Suppressor macrophage treated with lipopolysaccharide for 4 hours (primary cell): ENCODE results near the gene CTU2.

Source experiments
- DNase-seq: peaks from one replicate; pipeline ENCODE4 v3.0.0-alpha.2; 2020

The CTU2 gene

GRCh38 chr16:88747588-88748301 is 41.4 kb downstream of the CTU2 start:
- DNase-seq, result peak; percentile 72

- DNase-seq, result no peak
These were observed 42.1 kb downstream of the CTU2 start for GRCh38 chr16:88748364-88748763.

- DNase-seq, result no peak
These were observed 43.1 kb downstream of the CTU2 start for GRCh38 chr16:88749358-88749757.

DNA sequence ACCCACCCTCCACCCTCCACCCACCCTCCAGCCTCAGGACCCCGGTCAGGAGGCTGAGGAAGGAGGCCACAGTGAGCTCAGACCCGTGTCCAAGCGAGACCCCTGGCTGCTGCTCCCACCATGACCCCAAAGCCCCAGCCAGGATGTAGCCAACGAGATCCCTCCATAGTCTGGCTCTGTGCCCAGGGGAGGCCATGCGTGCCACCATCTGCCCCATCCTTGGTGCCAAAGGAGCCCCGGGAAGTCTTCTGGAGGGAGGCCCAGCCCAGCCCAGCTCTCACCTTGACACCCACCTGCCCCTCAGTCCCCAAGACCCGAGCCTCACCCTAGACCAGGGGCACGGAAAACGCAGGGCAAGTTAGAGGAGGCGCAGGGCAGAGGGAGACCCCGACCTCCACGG is 44.6 kb downstream of the CTU2 start:
- no peak for DNase-seq

- DNase-seq, result no peak
These were observed 46.2 kb downstream of the CTU2 start for GRCh38 chr16:88752386-88753002.

GRCh38 chr16:88753191-88753590 is 46.9 kb downstream of the CTU2 start:
- DNase-seq, result no peak

- DNase-seq, result no peak
These were observed 47.3 kb downstream of the CTU2 start for GRCh38 chr16:88753602-88754001.

GRCh38 chr16:88754109-88754911 is 48.0 kb downstream of the CTU2 start:
- DNase-seq, result no peak

DNA sequence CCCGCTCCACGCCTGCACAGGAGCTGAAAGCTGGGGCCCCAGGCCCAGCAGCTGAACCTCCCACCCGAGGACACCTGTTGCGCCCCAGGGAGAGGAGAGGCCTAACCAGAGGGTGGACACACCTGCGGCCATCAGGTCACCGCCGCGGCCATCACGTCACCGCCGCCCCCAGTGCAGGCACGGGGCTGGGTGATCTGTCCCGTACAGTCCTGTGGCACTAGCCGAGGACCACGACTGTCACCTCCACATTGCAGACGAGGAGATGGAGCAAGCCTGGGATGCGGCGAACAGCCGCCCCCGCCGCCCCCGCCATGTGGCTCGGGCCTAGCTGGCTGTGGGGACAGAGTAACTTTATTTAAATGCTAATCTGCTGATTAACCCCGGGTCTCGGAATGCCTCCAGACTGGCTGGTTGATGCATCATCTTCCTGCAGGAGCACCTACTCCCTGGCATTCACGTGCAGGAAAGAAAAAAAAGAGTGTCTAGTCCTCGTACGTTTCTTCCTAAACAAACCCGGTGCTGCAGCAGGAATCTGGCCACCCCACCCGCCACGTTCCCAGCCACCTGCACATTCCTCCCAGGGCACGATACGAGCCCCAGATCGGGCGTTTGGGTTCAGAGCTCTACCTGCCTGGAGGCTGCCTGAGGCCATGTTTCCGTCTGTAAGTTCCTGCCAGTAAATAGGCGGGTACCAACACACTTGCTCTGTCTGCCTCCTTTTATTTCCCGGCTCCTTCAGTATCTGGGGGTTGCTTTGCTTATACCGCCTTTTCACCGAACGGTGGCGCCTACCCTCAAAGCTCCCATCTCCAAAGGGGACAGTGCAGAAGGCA is 48.8 kb downstream of the CTU2 start:
- DNase-seq, result peak; percentile 26

DNA sequence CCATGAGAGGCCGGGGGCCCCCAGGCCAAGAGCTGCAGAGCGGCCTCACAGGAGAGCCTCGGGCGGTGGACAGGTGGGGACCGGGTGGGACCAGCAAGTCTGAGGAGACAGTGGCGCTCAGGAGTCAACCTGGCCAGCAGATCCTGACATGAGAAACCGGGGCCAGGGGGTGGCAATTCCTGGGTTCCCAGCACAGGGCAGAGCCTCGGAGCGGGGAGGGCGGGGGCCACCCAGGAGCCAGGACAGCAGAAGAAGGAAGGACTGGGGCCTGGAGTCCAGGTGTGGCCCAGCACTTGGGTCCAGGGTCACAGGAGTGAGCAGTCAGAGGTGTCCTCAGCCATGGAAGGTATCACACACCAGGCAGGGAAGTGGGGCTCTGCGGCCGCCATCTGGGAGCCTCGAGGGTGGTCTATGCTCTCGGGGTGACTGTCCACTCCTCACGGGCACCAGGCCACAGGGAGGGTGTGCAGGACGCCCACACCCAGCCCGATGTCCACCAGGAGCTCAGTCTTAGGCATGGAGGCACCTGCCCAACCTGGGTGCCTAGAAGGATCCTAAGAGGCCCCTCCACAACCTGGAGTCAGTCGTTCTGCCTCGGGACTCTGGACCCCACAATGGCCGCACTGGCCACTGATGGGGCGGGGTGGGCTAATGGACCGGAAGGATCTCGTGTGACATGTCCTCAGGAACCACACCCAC is 49.6 kb downstream of the CTU2 start:
- DNase-seq, result no peak

GRCh38 chr16:88758227-88758943 is 52.1 kb downstream of the CTU2 start:
- DNase-seq, result no peak

GRCh38 chr16:88758944-88759244 is 52.6 kb downstream of the CTU2 start:
- no peak for DNase-seq

- DNase-seq, result no peak
These were observed 53.1 kb downstream of the CTU2 start for GRCh38 chr16:88759245-88759975.

DNA sequence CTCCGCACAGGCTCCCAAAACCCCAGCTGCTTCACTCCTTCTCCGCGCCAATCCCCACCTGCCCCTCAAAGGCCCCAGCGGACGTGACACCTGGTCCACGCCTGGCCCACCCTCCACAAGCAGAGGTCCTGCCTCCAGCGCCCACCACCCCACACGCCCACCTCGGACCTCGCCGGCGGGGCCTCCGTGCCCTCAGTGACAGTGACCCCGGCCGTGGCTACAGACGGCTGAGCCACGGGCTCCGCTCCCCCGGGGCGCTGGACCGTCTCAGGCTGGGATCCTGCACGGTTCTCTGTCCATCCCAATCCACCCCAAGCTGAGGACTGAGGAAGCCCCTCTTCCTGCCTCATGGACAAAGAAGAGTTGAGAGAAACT is 53.7 kb downstream of the CTU2 start:
- no peak for DNase-seq

GRCh38 chr16:88760424-88761142 is 54.3 kb downstream of the CTU2 start:
- DNase-seq, result no peak

- no peak for DNase-seq
These were observed 54.8 kb downstream of the CTU2 start for GRCh38 chr16:88761143-88761534.

GRCh38 chr16:88761830-88762229 is 55.5 kb downstream of the CTU2 start:
- no peak for DNase-seq

DNA sequence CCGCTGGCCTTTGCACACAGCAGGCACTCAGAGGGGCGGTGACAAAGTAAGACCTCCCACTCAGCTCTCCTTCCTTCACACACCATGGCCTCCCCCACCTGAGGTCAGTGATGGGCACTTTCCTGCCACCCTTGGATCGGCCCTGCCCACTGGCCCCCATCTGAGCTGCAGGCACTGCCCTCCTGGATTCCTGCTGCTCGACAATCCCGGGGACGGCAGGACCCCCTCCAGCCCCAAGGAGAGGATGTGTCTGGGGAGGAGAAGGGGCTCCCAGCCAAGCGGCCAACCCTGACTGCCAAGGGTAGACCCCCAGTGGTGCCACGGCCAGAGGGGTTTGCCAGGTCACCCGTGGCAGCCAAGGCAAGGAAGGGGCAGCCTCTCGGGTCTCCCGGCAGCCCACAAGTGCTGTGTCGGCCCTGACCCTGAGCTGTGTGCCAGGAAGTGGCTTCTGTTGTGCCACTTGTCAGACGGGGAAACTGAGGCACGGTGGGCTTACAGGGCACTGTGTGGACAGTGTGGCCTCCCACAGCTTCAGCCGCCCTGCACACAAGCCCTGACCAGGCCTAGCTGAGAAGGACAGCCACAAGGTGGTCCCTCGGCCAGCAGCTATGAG is 56.1 kb downstream of the CTU2 start:
- DNase-seq, result no peak

DNA sequence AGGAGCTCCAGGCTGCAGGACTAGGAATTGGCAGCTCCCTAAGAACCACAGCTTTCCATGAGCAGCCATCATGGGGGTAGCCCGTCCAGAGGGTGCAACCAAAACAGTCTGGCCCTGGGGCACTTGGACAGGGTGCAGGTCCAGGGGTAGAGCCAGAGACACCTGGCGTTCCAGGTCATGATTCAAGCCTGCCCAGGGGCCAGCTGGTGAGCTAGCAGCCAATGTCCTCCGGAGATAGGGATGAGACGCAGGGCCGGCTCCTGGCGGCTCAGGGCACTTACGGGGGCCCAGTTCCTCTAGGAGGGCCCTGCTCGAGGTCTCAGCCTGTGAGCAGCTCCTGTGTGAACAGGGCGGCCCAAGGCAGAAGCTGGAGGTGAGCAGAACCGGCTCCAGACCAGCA is 56.6 kb downstream of the CTU2 start:
- DNase-seq, result no peak

GRCh38 chr16:88763502-88764053 is 57.3 kb downstream of the CTU2 start:
- DNase-seq, result no peak
